NCI-H446 (cell line): ENCODE measurements around the gene CD24.
"Not testable (repeated sequence)": the region's sequence is repeated elsewhere in the genome, so short reads cannot be mapped to it uniquely, and the experiment has no call there.

Experiments used
- DNase-seq, 2 experiments: peaks; one replicate each; lab custom pipeline; 2025; lab: John Stamatoyannopoulos, UW

The CD24 gene, protein sequence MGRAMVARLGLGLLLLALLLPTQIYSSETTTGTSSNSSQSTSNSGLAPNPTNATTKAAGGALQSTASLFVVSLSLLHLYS

DNA sequence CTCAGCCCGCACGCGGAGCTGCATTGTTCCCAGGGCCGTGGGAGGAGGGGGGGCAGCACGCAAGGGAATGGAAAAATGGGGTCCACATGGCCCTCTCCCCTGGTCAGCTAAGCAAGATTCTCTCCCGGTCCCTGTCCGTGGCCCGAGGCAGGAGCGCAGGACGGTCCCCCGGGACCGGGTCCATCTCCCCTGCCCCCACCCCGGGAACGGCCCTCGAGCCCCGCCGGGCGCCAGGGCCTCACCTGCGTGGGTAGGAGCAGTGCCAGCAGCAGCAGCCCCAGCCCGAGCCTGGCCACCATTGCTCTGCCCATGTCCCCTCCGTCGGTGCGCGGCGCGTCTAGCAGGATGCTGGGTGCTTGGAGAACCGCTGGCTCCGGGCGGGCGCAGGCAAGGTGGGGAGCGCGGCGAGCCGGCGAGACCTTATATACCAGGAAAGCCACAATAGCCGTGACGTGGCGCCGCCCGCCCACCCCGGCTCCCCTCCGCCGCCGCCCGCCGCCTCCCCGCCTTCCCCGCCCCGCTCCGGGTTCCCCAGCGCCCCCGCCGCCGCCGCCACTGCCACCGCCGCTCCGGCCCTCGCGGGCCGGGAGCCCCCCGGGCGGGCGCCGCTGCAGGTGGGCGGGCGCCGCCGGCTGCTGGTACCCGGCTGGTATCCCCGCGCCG, at the start of gene CD24:
TSS of gene CD24 (minus strand) at position 394 of the 663 bp plus-strand sequence. CDS start at position 311, 83 bp downstream.
- DNase-seq: peak in 1 of 2 experiments; percentile 24

DNA sequence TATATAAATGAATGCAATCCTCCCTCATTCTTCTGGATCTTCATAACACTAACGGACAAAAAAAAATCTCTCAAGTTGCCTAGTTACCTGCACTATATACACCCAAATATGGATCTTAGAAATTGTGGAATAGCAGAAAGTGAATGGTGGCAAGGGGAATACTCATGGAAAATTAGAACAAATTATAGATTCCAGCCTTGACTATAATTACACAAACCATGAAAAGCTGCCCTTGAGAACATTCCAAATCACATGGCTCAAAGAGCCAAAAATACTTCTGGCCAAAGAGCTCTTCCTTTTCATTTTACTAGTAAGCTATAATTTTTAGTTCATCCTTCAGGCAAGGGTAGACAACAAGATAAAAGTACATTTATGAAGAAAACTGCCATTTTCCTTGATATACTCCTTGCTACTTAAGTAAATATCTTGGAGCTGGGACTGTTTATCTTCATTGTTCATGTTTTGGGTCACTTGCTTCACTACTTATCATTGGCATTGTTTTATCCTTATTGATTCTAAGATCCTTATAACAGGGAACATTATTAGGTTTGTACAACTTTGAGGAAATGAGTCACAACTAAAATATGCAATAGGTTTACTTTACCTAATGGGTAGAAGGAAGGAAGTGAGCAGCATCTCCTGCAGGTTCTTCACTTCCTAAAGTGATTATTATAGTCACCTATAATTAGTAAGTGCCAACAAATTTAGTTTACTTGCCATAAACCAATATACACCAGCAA, 47.1 kb upstream of the CD24 start:
- no peak for DNase-seq

DNA sequence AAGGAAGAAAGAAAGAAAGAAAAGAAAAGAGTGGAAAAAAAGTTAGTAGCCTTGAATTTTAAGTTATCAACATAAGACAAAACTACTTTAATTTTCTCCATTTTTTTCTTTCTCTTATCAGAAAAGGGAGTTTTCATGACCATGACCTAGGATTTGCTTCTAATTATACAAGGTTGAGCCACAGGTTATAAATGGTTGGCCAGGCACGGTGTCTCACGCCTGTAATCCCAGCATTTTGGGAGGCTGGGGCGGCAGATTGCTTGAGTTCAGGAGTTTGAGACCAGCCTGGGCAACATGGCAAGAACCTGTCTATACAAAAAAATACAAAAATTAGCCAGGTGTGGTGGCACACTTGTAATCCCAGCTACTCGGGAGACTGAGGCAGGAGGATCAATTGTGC, 45.7 kb upstream of the CD24 start:
- no peak for DNase-seq

DNA sequence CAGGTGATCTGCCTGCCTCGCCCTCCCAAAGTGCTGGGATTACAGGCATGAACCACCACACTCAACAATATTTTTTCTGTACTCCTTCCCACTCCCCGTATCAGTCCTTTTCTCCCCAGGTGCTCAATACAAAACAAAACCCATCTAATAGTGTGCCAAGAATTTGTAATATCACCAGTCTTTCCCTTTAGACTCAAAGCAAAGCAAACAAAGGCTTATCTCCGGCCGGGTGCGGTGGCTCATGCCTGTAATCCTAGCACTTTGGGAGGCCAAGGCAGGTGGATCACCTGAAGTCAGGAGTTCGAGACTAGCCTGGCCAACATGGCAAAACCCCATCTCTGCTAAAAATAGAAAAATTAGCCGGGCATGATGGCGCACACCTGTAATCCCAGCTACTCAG, 45.1 kb upstream of the CD24 start:
- DNase-seq: not testable (repeated sequence)

DNA sequence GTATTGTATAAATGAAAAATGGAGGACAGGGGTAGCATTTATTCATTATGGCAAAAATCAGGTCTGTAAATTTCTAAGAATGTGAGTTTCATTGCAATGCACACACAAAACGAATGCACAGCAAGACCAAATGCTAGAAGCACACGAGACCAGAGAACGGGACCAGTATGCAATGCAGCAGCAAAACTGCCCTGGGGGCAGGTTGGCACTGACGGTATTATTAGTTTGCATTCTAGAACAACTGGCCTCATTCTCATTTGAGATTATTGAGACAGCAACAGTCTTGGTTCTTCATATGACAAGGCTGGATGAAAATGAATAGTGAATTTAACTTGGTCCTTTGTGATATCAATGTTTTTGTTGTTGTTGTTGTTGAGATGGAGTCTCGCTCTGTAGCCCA, 44.5 kb upstream of the CD24 start:
- no peak for DNase-seq

DNA sequence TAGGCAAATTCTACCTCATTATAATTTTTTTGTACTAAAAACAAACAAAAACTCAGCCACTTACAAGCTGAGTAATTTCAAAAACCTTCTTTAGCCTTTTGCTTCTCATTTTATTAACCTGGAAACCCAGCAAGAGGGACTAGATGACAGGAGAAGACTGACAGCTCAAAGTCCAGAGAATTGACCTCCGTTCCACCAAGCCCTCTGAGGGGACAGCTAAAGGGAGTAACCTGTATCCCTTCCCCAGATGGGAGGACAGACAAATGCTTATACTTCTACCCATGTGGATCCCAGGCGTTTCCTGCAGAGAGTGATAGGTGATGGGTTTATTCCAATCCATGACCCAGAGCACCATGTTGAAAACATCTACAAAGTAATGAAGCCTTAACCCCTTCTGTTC, 35.0 kb upstream of the CD24 start:
- no peak for DNase-seq

DNA sequence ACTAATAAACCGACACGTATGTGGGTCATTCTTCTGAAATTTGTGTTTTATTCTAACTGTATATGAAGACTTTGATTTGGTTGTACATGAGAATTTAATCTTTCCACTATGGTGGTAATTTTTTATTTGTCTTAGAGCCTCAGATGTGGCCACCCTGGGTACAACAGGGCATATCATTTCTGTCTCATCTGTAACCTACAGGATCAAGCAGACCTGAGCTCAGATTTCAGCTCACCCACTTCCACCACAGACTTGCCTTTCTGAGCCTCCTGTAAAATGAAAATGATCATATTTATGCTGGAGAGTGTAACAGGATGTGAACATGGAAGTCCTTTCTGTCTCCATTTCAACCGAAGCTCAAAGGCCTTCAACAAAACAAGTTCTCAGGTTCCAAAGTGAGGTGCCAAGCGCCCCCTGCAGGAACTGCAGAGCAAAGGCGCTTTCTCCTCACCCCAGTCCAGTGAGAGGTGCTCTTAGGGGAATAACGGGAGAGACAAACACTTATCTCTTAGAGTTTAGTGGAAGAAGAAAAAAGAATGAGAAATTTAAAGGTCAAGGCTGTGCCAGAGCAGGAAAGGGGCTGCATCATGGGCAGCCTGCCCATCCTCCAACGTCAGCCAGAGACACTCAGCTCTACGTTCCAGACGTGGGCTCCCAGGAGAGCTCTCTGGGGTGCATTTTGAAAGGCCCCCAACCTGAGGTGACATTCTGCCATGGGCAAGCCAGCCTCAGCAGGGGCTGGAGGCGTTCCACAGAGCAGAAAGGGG, 23.0 kb upstream of the CD24 start:
- DNase-seq: peak in 1 of 2 experiments; percentile 71

DNA sequence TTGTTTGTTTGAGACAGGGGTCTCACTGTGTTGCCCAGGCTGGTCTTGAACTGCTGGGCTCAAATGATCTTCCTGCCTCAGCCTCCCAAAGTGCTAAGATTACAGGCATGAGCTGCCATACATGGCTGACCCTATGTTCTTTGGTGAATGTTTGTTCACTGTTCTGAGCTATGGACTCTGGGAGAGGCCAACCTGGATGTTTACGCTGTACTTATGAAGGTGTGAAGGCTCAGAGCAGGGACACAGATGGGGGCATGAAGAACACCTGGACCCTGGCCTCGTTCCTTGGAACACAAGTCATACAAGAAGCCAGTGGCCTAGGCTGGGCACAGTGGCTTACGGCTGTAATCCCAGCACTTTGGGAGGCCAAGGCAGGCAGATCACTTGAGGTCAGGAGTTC, 21.1 kb upstream of the CD24 start:
- no peak for DNase-seq

DNA sequence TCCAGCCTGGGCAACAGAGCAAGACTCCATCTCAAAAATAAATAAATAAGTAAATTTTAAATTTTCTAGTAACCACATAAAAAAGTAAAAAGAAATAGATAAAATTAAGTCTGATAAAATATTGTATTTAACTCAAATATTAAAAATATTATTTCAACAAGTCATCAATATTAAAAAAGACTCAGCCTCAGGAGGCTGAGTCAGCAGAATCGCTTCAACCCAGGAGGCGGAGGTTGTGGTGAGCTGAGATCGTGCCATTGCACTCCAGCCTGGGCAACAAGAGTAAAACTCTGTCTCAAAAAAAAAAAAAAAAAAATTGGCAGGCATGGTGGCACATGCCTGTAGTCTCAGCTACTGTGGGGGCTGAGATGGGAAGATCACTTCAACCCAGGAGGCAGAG, 15.2 kb upstream of the CD24 start:
- DNase-seq: not testable (repeated sequence)

DNA sequence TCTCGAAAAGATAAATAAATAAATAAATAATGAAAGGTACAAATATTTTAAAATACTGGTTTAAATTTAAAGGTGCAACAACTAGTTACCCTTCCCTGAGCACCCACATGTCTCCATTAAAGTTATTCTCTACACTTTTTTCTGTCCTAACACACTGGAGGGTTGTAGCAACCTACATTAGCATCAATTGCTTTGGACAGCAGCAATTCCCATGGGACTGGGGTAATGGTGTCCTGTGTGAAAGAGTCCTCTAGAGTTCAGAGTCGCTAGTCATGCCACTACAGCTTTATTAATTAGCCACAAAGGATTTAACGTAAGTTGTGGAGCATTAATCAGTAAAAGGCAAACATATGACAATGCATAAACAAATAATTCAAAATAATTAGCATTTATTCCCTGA, 14.1 kb upstream of the CD24 start:
- DNase-seq: no peak

DNA sequence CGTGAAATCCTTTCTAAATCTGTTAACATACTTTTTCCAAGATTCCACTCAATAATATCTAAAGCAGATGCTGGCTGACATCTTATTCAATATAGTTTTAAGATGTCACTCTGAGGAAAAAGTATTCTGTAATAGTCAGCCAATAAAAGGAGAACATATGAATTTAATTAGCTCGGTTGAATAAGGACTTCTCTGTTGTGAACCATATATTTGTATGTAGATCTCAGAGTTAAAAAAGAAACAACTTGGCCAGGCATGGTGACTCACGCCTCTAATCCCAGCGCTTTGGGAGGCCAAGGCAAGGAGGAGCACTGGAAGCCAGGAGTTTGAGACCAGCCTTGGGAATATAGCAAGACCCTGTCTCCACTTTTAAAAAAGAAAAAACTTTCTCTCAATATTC, 7.4 kb upstream of the CD24 start:
- DNase-seq: no peak

DNA sequence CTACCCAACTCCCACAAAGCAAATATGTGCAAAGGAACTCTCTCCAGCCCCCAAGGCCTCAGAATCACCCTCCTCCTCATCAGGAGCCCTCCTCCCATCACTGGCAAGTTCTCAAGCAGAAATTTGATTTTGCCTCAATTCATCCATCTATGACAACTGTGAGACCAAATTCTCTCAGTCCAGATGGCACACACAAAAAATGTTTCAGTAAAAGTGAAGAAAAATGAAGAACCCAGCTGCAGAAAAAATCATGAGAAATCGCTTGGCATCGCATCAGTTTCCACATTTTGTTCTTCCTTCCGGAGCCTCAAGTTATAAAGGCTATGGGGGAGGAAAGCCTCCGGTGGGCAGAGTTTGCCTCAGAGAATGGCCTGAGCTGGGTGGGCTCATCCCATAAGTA, 6.4 kb upstream of the CD24 start:
- no peak for DNase-seq

DNA sequence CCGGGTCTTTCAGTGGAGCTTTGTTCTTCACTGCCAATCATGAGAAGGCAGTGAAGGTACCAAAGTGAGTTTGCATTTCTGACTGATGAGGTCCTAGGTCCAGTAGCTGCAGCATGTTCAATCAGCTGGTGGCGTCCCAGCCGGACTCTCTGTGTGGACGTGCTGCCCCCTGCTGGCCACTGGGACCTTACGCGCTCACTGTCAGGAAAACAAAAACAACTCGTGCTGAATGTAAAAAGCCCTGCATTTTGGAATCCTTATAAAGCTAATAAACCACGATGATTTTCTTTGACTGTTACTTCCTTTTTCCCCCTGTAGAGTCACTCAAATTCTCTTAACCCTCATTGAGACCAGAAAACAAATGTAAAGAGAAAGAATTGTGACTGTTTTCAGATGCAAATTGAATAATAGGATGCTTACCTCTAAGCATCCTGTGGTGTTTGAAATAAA, 4.9 kb upstream of the CD24 start:
- peak; percentile 69 to 78 for DNase-seq

DNA sequence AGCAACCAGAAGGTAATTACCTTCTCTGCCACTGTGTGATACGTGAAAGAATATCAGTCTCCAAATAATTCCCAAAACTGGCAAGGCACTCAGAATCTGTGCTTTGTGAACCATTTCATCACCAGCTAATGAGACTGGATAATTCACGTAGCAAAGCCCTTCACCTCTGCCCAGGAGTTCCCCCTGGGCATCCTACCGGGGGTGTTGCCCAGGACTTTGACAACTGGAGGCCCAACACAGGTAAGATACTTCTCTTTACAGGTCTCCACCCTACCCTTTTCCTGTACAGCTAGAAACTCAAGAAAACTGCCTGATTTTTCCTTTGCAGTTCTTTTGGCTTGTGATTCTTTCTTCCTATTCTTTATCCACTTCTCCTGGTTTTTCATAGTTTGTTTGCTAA, 2.7 kb upstream of the CD24 start:
- no peak for DNase-seq

DNA sequence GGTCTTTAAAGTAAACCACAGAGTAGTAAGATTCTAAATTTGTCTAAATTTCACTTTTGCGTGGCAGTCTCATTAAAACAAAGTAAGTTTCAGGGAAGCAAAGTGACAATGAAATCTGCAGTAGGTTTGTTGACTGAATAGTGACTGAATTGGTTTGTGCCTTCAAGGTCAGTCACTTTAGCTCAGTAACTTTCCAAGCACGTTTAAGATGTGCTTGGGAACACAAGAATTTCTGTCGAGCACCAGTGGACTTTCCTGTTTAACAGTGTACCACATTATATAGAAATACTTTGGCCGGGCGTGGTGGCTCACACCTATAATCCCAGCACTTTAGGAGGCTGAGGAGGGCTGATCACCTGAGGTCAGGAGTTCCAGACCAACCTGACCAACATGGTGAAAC, 1.7 kb upstream of the CD24 start:
- no peak for DNase-seq

DNA sequence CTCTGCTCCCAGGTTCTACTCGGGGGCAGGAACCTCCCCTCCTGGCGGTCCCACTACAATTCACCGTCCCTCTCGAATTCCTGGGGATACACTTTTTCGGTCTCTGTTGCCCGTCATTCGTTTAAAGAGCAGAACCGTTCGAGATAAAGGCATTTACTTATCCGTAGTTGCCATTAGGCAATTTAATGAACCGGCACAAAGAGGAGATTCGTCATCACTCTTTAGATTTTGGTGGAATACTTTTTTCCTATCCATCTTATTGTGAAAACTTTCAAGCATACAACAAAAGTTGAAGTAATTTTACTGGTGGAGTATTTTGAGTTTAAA, 1.2 kb upstream of the CD24 start:
- DNase-seq: no peak

DNA sequence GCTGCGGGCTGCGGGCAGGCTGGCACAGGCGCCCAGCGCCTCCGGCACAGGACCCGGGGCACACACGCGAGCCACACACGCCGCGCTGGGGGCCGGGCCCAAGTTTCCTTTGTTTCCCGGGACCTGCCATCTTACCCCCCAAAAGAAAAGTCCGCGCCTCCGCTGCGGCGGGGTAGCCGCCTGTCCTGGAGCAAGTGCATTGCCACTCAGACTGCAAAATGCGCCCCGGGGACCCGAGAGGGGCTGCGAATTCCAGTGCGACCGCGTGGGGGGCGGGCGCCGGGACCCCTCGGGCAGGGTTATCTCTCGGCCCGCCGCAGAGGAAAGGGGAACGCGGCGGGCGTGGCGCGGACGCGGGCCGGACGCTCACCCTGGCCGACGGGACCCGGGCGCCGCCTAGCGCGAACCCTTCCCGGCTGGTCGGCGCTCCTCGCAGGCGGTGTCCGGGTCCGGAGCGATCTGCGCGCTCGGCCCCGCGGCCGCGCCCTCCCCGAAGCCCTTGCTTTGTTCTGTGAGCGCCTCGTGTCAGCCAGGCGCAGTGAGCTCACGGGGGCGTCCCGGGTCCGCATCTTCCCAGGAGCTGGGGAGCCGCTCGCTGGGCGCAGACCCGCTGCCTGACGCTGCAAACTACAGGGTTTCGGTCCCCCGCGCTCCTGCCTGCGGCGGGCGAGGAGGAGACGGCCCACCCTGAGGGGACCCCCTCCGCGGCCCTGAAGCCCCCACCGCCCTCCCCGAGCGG, 639 bp upstream of the CD24 start:
- DNase-seq: peak in 1 of 2 experiments; percentile 24

DNA sequence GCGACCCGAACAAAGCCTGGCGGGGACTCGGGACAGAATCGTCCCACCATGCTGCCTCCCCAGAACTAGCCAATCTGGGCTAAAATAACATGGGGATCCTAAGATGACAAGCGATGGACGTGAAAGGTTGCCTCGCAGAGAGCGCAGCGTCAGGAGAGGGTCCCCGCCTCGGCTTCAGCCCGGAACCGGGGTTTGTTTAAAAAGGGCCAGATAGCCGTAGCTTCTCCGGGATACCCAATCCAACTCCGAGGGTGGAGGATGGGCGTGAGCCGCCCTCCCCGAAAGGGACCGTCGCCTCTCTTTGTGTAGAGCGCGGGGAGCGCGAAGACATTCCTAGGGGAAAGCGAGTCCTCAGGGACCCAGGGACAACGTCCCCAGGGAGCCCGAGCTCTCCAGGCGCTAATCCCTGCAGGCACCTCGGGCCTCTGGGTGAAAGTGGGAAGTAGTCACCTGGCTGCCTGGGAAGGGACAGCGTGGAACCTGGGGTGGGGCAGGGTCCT, 643 bp downstream of the CD24 start:
- no peak for DNase-seq

DNA sequence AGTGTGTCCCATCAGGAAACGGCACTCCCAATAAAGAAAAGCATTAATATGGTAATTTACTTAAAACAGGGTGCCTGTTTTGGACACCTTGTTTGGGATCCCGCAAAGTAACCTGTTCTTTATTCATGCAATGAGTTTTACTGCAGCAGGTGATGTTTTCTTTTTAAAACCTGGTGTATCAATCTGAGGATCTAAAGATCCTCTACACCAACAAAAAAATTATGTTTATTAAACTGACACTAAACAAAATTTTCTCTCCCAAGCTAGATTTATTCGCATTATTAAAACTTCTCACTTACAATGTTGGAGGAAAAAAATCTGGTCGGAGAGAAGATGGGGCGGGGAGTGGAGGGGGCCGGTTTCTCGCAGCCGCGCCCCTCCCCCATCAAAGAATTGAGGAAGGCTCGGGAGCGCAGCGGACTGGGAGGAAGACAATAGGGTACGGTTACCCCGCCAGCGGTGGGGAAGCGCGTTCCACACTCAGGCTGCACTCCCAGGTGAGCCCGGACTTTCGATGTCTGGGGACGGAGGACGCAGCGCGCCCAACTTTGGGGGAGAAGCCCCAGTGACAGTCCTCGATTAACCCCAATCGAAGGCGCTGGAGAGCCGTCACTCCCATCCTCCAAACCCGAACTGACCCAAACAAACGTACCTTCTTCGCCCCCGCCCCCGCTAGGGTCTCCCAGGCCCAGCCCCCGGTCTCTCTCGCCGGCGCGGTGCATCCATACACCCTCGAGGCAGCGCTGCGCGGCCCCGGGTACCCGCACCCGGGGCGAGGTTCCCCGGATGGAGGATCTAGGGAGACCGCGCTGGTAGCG, 1.3 kb downstream of the CD24 start:
- DNase-seq: no peak

DNA sequence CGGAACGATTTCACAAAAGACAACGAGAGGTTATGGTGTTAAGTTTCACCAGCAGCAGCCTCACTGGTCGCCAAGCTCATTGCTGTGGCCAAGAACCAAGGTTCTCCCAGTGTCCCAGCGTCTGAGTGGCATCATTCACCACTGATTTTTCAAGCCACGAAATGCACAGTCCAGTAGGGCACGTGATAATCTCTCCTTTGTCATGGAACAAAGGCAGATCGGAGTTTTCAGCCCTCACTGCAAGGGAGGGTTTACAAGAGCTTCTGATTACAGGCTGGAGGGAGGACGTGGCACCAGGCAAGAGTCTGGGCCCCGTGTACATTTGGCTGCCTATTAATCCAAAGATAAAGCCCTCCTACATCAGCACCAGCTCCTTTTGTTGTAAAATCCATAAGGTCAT, 2.0 kb downstream of the CD24 start:
- DNase-seq: no peak

DNA sequence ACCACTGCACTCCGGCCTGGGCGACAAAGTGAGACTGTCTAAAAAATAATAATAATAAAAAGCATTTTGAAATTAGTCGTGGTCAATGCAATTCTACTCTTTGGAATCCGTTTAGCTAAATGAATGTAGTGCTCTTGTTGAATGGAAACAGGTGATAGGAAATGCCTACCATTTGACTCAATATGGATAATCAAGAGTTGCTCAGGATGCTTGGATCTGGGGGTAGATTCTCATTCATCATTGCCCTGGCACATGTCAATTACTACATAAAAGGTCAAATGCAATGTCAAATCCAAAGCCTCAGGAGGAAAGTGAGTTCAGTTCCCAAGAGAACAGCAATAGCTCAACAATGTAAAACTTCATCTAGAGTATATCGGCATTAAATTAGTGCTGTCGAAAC, 3.8 kb downstream of the CD24 start:
- not testable (repeated sequence) for DNase-seq
